Peyer's patch (tissue), 4 donors: ENCODE results near the gene CCDC198.

Experiments used
- POLR2A ChIP-seq, 2 donors: fragments of 450-650 bp; IDR thresholded peaks; one replicate each; pipeline ENCODE4 v1.5.1; 2017; ENCODE audit warnings: antibody characterized with exemption in 2 of 2, mild to moderate bottlenecking in 2 of 2, moderate library complexity in 2 of 2
- TF ChIP-seq, protein P1 (sequence below), 6 experiments: fragments of 450-650 bp in 4 of 6; fragments of 200-600 bp in 2 of 6; sonication (generic) in 1 of 6; IDR thresholded peaks; one replicate each; pipeline ENCODE4 v1.5.1; 2017 to 2019; ENCODE audit warnings: antibody characterized with exemption in 6 of 6, mild to moderate bottlenecking in 3 of 6, moderate library complexity in 1 of 6

DNA sequence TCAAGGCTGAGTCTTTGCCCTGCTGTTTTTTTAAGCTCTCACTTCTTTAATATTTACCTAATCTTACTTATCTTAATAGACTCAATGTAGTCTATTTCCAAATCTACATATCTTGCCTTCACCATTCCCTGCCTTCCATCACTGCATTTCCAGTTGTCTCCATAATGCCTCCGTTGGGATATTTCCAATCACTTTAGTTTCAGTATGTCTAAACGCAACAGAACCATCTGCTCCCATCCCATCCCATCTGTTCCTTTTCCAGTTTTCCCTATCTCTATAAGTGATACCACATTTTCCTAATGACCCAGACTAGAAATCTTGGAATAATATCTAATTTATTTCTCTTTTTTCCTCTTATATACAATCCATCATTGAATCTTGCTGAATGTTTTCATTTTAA, 15.1 kb upstream of the CCDC198 start:
- TF ChIP-seq POLR2A (IDR thresholded peaks at IDR 0.05), result no peak
- TF ChIP-seq, protein P1, sequence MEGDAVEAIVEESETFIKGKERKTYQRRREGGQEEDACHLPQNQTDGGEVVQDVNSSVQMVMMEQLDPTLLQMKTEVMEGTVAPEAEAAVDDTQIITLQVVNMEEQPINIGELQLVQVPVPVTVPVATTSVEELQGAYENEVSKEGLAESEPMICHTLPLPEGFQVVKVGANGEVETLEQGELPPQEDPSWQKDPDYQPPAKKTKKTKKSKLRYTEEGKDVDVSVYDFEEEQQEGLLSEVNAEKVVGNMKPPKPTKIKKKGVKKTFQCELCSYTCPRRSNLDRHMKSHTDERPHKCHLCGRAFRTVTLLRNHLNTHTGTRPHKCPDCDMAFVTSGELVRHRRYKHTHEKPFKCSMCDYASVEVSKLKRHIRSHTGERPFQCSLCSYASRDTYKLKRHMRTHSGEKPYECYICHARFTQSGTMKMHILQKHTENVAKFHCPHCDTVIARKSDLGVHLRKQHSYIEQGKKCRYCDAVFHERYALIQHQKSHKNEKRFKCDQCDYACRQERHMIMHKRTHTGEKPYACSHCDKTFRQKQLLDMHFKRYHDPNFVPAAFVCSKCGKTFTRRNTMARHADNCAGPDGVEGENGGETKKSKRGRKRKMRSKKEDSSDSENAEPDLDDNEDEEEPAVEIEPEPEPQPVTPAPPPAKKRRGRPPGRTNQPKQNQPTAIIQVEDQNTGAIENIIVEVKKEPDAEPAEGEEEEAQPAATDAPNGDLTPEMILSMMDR (IDR thresholded peaks at IDR 0.05), result no peak
